ENCODE data around the gene MYL6.
A peak's percentile ranks its signal among the peaks of the same experiment; 100 is the strongest.

The MYL6 gene

DNA sequence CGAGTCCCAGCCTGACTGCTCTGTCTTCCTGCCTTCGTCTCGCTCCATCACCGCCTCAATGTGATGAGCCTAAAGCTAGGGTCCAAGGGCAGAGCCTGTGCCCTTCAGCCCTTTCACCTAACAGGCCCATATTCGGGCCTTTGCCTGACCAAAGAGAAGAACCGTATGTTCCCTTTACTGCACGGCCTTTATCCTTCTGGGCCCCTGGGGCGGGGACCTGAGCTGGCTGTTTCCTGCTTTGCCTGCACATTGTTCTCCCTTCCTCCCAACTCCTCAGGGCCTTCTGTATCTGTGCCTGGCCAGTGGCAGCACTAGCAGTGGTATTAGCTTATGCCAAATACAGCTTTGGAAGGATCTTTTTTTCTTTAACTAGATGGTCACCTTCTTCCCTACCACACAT is 14.3 kb upstream of the MYL6 start:
- no peak overlapping the region for H3K4me3 ChIP-seq (ENCODE audit: low read depth, low read length)
- DNase-seq (ENCODE audit: low read depth), result no peak
- no peak for TF ChIP-seq CTCF (conservative IDR thresholded peaks at IDR 0.05; ENCODE audit: low read depth, low read length)

DNA sequence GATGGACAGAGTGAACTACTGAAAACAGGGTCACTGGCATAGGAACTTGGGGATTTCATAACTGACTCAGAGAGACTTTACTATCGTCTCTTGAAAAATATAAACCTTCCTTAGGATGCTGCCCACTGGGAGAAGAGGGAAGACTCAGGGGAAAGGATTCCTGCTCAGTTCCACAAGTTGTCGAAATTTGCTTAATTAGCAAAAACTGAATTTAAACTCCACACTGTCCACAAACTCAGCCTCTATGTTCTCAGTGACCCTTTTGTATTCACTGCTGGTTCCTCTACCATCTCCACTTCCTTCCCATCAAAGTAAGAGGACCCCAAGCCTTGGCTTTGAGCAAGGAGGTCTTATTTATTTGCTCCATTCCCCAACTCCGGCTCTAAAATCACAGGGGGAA is 12.9 kb upstream of the MYL6 start:
- TF ChIP-seq CTCF (conservative IDR thresholded peaks at IDR 0.05; ENCODE audit: low read depth, low read length), result no peak
- DNase-seq (ENCODE audit: low read depth), result no peak
- no peak overlapping the region for H3K4me3 ChIP-seq (ENCODE audit: low read depth, low read length)

GRCh38 chr12:56146492-56147460 is 11.4 kb upstream of the MYL6 start:
- DNase-seq (ENCODE audit: low read depth), result no peak
- no peak overlapping the region for H3K4me3 ChIP-seq (ENCODE audit: low read depth, low read length)
- no peak for TF ChIP-seq CTCF (conservative IDR thresholded peaks at IDR 0.05; ENCODE audit: low read depth, low read length)

GRCh38 chr12:56150563-56150962 is 7.6 kb upstream of the MYL6 start:
- DNase-seq (ENCODE audit: low read depth), result peak; percentile 73
- no peak overlapping the region for H3K4me3 ChIP-seq (ENCODE audit: low read depth, low read length)
- no peak for TF ChIP-seq CTCF (conservative IDR thresholded peaks at IDR 0.05; ENCODE audit: low read depth, low read length)

- peak; percentile 53 for TF ChIP-seq CTCF (conservative IDR thresholded peaks at IDR 0.05; ENCODE audit: low read depth, low read length)
- peak overlapping the region; percentile 62 for H3K4me3 ChIP-seq (ENCODE audit: low read depth, low read length)
- DNase-seq (ENCODE audit: low read depth), result peak; percentile 38
Observed at GRCh38 chr12:56151672-56152131, 6.5 kb upstream of the MYL6 start.

GRCh38 chr12:56152132-56152755 is 5.9 kb upstream of the MYL6 start, which contains the start of gene MYL6B:
TSS of gene MYL6B (plus strand) at chr12:56152587. CDS start at chr12:56153919, 1,332 bp downstream.
- DNase-seq (ENCODE audit: low read depth), result peak; percentile 92
- TF ChIP-seq CTCF (conservative IDR thresholded peaks at IDR 0.05; ENCODE audit: low read depth, low read length), result no peak
- peak within 1 kb of the TSS; percentile 62 for H3K4me3 ChIP-seq (ENCODE audit: low read depth, low read length)

All from choroid plexus epithelial cell (primary cell).